A549 (cell line): ENCODE results near the gene SPAG6.

Source experiments
- CEBPB ChIP-seq, 2 experiments: fragments of >200 bp in 1 of 2; sonication (Bioruptor Twin) in 1 of 2; formaldehyde crosslinking in 1 of 2; IDR thresholded peaks; 2 replicates each; pipeline ENCODE4 v1.6.1; 2012 to 2016
- EHMT2 ChIP-seq: fragments of 200-600 bp; sonication (generic); IDR thresholded peaks from 2 replicates; pipeline ENCODE4 v1.6.1; 2016; ENCODE audit warnings: antibody characterized with exemption, low read depth, mild to moderate bottlenecking, moderate library complexity
- MAZ ChIP-seq: fragments of 150-350 bp; IDR thresholded peaks from 2 replicates; pipeline ENCODE4 v1.6.1; 2014; ENCODE audit warnings: antibody characterized with exemption, low read depth, low read length, borderline replicate concordance
- MYC ChIP-seq: IDR thresholded peaks from 2 replicates; pipeline ENCODE4 v1.6.1; 2012; ENCODE audit warnings: mild to moderate bottlenecking, inconsistent platforms, low read length, improper control_type of control experiment, borderline replicate concordance
- POLR2A ChIP-seq: IDR thresholded peaks from 2 replicates; pipeline ENCODE4 v1.6.1; 2012; ENCODE audit warnings: mild to moderate bottlenecking, low read length
- RAD21 ChIP-seq, 2 experiments: fragments of >200 bp in 1 of 2; sonication (Bioruptor Twin) in 1 of 2; formaldehyde crosslinking in 1 of 2; IDR thresholded peaks in 1 of 2; conservative IDR thresholded peaks in 1 of 2; 2 replicates in 1 of 2; 3 replicates in 1 of 2; pipeline ENCODE4 v1.6.1; 2012 to 2018; ENCODE audit warnings: inconsistent platforms in 1 of 2
- TF ChIP-seq, protein P1 (sequence below): fragments of >200 bp; sonication (Bioruptor Twin); formaldehyde crosslinking; IDR thresholded peaks from 3 replicates; pipeline ENCODE4 v1.5.1; 2016
- TF ChIP-seq, protein P2 (sequence below): IDR thresholded peaks from 2 replicates; pipeline ENCODE4 v1.6.1; 2012; ENCODE audit warnings: low read depth, borderline replicate concordance
- TF ChIP-seq, protein P3 (sequence below): fragments of 200-600 bp; sonication (generic); IDR thresholded peaks from 2 replicates; pipeline ENCODE4 v1.6.1; 2016; ENCODE audit warnings: antibody characterized with exemption, mild to moderate bottlenecking, moderate library complexity
- TF ChIP-seq, protein P4 (sequence below): IDR thresholded peaks from 2 replicates; pipeline ENCODE4 v1.6.1; 2012

DNA sequence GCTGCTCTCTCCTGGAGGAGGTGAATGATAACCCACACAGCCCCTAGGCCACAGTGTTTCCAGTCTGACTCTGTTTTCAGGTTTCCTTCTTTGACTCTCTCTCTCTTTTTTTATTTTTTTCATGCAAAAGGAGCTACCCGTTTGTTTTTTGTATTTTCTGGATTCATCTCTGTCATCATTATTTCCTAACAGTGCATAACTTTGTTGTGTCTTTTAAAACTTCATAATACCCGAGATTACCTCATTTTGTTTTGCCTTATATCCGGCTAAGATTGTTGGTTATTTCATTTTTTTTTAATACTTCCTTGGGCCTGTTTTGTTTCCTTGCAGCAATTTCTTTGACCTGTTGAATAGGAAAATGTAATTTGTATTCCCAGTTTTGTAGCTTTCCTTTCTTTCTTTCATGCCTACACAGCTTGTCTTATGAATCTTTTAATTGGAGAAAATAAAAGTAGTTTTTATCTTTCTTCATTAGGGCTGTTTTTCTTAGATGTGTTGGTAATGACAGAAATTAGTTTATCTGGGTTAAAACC is 72.5 kb downstream of the SPAG6 start:
- TF ChIP-seq, protein P1, sequence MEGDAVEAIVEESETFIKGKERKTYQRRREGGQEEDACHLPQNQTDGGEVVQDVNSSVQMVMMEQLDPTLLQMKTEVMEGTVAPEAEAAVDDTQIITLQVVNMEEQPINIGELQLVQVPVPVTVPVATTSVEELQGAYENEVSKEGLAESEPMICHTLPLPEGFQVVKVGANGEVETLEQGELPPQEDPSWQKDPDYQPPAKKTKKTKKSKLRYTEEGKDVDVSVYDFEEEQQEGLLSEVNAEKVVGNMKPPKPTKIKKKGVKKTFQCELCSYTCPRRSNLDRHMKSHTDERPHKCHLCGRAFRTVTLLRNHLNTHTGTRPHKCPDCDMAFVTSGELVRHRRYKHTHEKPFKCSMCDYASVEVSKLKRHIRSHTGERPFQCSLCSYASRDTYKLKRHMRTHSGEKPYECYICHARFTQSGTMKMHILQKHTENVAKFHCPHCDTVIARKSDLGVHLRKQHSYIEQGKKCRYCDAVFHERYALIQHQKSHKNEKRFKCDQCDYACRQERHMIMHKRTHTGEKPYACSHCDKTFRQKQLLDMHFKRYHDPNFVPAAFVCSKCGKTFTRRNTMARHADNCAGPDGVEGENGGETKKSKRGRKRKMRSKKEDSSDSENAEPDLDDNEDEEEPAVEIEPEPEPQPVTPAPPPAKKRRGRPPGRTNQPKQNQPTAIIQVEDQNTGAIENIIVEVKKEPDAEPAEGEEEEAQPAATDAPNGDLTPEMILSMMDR: no peak
- TF ChIP-seq EHMT2 (no peak), POLR2A (no peak), RAD21 (conservative IDR thresholded peaks at IDR 0.05 in 1 of 2, IDR thresholded peaks at IDR 0.05 in 1 of 2) (no peak), MYC (no peak), MAZ (no peak), CEBPB (IDR thresholded peaks at IDR 0.05) (no peak)
- TF ChIP-seq, protein P2, sequence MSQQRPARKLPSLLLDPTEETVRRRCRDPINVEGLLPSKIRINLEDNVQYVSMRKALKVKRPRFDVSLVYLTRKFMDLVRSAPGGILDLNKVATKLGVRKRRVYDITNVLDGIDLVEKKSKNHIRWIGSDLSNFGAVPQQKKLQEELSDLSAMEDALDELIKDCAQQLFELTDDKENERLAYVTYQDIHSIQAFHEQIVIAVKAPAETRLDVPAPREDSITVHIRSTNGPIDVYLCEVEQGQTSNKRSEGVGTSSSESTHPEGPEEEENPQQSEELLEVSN: no peak
- TF ChIP-seq, protein P3, sequence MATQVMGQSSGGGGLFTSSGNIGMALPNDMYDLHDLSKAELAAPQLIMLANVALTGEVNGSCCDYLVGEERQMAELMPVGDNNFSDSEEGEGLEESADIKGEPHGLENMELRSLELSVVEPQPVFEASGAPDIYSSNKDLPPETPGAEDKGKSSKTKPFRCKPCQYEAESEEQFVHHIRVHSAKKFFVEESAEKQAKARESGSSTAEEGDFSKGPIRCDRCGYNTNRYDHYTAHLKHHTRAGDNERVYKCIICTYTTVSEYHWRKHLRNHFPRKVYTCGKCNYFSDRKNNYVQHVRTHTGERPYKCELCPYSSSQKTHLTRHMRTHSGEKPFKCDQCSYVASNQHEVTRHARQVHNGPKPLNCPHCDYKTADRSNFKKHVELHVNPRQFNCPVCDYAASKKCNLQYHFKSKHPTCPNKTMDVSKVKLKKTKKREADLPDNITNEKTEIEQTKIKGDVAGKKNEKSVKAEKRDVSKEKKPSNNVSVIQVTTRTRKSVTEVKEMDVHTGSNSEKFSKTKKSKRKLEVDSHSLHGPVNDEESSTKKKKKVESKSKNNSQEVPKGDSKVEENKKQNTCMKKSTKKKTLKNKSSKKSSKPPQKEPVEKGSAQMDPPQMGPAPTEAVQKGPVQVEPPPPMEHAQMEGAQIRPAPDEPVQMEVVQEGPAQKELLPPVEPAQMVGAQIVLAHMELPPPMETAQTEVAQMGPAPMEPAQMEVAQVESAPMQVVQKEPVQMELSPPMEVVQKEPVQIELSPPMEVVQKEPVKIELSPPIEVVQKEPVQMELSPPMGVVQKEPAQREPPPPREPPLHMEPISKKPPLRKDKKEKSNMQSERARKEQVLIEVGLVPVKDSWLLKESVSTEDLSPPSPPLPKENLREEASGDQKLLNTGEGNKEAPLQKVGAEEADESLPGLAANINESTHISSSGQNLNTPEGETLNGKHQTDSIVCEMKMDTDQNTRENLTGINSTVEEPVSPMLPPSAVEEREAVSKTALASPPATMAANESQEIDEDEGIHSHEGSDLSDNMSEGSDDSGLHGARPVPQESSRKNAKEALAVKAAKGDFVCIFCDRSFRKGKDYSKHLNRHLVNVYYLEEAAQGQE: no peak
- TF ChIP-seq, protein P4, sequence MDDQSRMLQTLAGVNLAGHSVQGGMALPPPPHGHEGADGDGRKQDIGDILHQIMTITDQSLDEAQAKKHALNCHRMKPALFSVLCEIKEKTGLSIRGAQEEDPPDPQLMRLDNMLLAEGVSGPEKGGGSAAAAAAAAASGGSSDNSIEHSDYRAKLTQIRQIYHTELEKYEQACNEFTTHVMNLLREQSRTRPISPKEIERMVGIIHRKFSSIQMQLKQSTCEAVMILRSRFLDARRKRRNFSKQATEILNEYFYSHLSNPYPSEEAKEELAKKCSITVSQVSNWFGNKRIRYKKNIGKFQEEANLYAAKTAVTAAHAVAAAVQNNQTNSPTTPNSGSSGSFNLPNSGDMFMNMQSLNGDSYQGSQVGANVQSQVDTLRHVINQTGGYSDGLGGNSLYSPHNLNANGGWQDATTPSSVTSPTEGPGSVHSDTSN: no peak
